ENCODE data around the gene NRXN3. TPM values are rescaled to one million over a fixed set of nuclear protein-coding genes. Genes with fewer than 3 reads are reported as not detected.

The NRXN3 gene
- total and polyA plus RNA-seq, 8 donors: 0.29 to 41.1 (median 9.1) TPM

DNA sequence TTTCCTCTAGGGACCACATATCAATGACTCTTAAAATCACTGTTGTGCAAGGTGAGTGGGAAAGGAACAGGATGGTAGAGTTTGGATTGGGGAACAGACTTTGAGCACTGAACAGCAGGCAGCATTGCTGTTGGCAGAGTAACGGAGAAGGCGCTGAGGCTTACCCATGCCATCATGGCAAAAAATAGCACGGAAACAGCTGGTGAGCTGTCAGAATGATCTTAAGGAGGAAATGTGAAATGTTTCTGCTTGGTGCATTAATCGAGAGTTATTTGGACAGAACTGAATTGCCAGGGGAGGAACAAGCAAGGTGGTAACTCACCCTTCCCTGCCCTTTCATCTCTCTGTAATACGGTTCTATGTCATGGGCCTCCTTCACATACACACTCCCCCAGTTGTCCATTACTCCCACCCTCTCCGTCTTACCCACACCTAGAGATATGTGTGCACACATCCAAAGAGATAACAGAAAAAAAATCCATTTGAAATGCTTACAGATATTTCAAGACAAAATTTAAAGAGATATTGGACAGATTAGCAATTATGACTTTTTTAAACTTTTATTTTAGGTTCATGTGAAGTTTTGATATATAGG is 1468.6 kb downstream of the NRXN3 start:
- H3K27me3 ChIP-seq: no peaks in the 10 kb centered on the region
- peaks cover 0 to 10% (median 0%) of the 10 kb centered on the region in 4 donors for H3K4me1 ChIP-seq
- no peak overlapping the region for H3K4me3 ChIP-seq
- H3K27ac ChIP-seq: no peak overlapping the region
- peak in 1 of 2 donors; percentile 51 for DNase-seq
- no peaks in the 10 kb centered on the region for H3K36me3 ChIP-seq
- H3K9me3 ChIP-seq: no peaks in the 10 kb centered on the region
- intact Hi-C loops (cut with DNase I; ENCODE audit: low total_unique reads): no loop called here
- WGBS, 5 donors: 67 to 76% (median 72%) methylated on average over 6 of the region's 6 CpGs
- TF ChIP-seq EP300 (IDR thresholded peaks at IDR 0.05) (no peak), POLR2A (IDR thresholded peaks at IDR 0.05) (no peak), POLR2AphosphoS5 (IDR thresholded peaks at IDR 0.05) (no peak)
- TF ChIP-seq, protein P1, sequence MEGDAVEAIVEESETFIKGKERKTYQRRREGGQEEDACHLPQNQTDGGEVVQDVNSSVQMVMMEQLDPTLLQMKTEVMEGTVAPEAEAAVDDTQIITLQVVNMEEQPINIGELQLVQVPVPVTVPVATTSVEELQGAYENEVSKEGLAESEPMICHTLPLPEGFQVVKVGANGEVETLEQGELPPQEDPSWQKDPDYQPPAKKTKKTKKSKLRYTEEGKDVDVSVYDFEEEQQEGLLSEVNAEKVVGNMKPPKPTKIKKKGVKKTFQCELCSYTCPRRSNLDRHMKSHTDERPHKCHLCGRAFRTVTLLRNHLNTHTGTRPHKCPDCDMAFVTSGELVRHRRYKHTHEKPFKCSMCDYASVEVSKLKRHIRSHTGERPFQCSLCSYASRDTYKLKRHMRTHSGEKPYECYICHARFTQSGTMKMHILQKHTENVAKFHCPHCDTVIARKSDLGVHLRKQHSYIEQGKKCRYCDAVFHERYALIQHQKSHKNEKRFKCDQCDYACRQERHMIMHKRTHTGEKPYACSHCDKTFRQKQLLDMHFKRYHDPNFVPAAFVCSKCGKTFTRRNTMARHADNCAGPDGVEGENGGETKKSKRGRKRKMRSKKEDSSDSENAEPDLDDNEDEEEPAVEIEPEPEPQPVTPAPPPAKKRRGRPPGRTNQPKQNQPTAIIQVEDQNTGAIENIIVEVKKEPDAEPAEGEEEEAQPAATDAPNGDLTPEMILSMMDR (IDR thresholded peaks at IDR 0.05): no peak

DNA sequence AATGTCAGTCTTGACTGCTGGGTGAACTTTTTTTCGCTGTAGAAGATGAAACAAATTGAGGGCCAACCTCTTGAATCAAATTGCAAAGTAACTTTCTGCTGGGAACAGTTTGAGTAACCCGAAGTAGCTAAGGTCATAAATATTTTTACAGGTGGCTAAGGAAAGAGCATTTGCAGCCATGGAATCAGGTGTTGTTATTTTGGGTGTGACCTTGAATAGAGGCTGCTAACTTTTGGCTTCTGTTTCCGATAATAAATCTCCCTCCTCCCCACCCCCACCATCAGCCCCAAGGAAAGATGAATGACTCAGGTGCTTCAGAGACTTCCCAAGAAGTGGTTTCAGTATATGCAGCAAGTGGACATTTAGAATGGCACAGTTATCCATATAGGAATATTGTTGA is 1469.4 kb downstream of the NRXN3 start:
- no peak for TF ChIP-seq POLR2A (IDR thresholded peaks at IDR 0.05)
- no peak for TF ChIP-seq POLR2AphosphoS5 (IDR thresholded peaks at IDR 0.05)
- no peak for TF ChIP-seq EP300 (IDR thresholded peaks at IDR 0.05)
- TF ChIP-seq, protein P1 (IDR thresholded peaks at IDR 0.05): no peak
- Histone ChIP-seq H3K9me3 (no peaks in the 10 kb centered on the region), H3K4me1 (peaks cover 0 to 10% (median 0%) of the 10 kb centered on the region in 4 donors), H3K27me3 (no peaks in the 10 kb centered on the region), H3K4me3 (no peak overlapping the region), H3K27ac (no peak overlapping the region), H3K36me3 (no peaks in the 10 kb centered on the region)
- 48 to 62% (median 60%) methylated on average over 3 of the region's 3 CpGs for WGBS, 5 donors
- intact Hi-C loops (cut with DNase I; ENCODE audit: low total_unique reads): no loop called here
- no peak for DNase-seq

DNA sequence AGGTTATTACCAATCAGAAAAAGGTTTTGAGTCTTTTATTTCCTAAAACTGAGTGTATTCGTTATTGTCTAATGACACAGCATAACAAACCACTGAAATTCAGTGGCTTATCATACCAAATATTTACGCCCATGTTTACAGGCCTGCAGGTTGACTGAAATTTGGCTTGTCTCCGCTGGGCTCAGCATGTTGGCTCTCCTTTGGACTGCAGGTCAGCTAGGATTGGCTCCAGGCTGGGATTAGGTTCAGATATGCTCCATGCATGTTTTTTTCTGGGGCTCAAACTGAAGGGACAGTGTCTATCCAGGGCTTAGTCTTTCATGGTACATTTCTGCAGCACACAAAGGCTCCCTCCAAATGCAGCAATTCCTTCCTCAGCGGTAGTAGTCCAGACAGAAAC is 1471.2 kb downstream of the NRXN3 start:
- Histone ChIP-seq H3K9me3 (no peaks in the 10 kb centered on the region), H3K27me3 (no peaks in the 10 kb centered on the region), H3K4me1 (peaks cover 0 to 10% (median 0%) of the 10 kb centered on the region in 4 donors), H3K36me3 (no peaks in the 10 kb centered on the region), H3K4me3 (no peak overlapping the region), H3K27ac (no peak overlapping the region)
- intact Hi-C loops (cut with DNase I; ENCODE audit: low total_unique reads): no loop called here
- DNase-seq: no peak
- WGBS, 5 donors: 52 to 74% (median 69%) methylated on average over 4 of the region's 4 CpGs
- TF ChIP-seq POLR2A (IDR thresholded peaks at IDR 0.05): no peak
- TF ChIP-seq, protein P1 (IDR thresholded peaks at IDR 0.05): no peak
- TF ChIP-seq EP300 (IDR thresholded peaks at IDR 0.05): no peak
- TF ChIP-seq POLR2AphosphoS5 (IDR thresholded peaks at IDR 0.05): no peak

DNA sequence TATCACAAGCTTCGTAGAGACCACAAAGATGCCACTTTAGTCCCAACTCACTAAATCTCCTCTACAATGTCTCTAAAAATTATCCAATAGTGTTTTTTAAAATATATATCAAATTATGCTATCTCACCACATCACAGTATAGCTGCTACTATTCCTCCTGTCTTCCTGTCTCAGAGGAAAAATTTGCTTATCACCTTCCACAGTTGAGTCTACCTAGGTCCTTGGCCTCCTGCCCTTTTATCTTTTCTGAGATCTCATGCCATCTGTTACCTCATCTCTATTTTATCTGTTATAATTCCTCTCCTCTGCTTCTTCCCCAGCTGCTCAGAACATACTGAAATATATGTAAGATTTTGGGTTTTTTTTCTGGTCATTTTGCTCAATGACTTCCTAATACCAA is 1473.0 kb downstream of the NRXN3 start:
- no peak overlapping the region for H3K4me3 ChIP-seq
- H3K27me3 ChIP-seq: no peaks in the 10 kb centered on the region
- H3K4me1 ChIP-seq: peaks cover 0 to 10% (median 0%) of the 10 kb centered on the region in 4 donors
- H3K9me3 ChIP-seq: no peaks in the 10 kb centered on the region
- H3K27ac ChIP-seq: no peak overlapping the region
- no peaks in the 10 kb centered on the region for H3K36me3 ChIP-seq
- TF ChIP-seq, protein P1 (IDR thresholded peaks at IDR 0.05): no peak
- no peak for TF ChIP-seq POLR2AphosphoS5 (IDR thresholded peaks at IDR 0.05)
- no peak for TF ChIP-seq POLR2A (IDR thresholded peaks at IDR 0.05)
- no peak for TF ChIP-seq EP300 (IDR thresholded peaks at IDR 0.05)
- WGBS, 5 donors: 79 to 94% (median 92%) methylated on average over 1 of the region's 1 CpG
- intact Hi-C loops (cut with DNase I; ENCODE audit: low total_unique reads): no loop called here
- DNase-seq: no peak

Data from stomach (tissue), 9 donors.